IMR-90 (cell line): ENCODE measurements around the gene CITED2. TPM values are rescaled to one million over a fixed set of nuclear protein-coding genes. Genes with fewer than 3 reads are reported as not detected.

Experiments used
- ATAC-seq: fragments of 200-7000 bp; cut with Tn5 transposase; 2 replicates; pipeline ENCODE4 v1.9.1; 2020; ENCODE audit warnings: low read depth, mild to moderate bottlenecking, moderate library complexity
- BruUV-seq: library from RNA; stranded (reverse); fragments of 400-500 nt; replicated peaks from 2 replicates; lab custom pipeline; 2021; lab: Mats Ljungman, UMichigan
- CTCF ChIA-PET: fragments of 300-600 bp; formaldehyde crosslinking; extraction: SDS; loops from one replicate; lab custom pipeline; 2021; ENCODE audit warnings: antibody characterized with exemption; lab: Yijun Ruan, JAX
- POLR2A ChIA-PET: fragments of 300-600 bp; sonication (Branson Sonifier 250); formaldehyde crosslinking; loops from one replicate; lab custom pipeline; 2022; ENCODE audit warnings: antibody characterized with exemption; ENCODE audit not compliant: unreplicated experiment; lab: Charles Lee
- DNase-seq: peaks from one replicate; pipeline ENCODE4 v3.0.0; 2013
- H2AFZ ChIP-seq: replicated peaks from 2 replicates; pipeline ENCODE3; 2013; ENCODE audit warnings: low read length, mild to moderate bottlenecking; ENCODE audit not compliant: poor library complexity
- H2AK5ac ChIP-seq: 2 replicates; pipeline ENCODE4 v1.6.1; 2013; ENCODE audit warnings: low read depth, low read length, inconsistent platforms
- H2AK9ac ChIP-seq: replicated peaks from 2 replicates; pipeline ENCODE3; 2013; ENCODE audit warnings: mild to moderate bottlenecking, low read depth, low read length, moderate library complexity; ENCODE audit not compliant: poor library complexity
- H2BK120ac ChIP-seq: 2 replicates; pipeline ENCODE4 v1.6.1; 2013; ENCODE audit warnings: low read depth, low read length, inconsistent platforms
- H2BK15ac ChIP-seq: 3 replicates; pipeline ENCODE4 v1.6.1; 2013; ENCODE audit warnings: low read depth, low read length, inconsistent platforms
- H2BK20ac ChIP-seq: 2 replicates; pipeline ENCODE4 v1.6.1; 2013; ENCODE audit warnings: low read depth, mild to moderate bottlenecking, inconsistent platforms, low read length, moderate library complexity
- H2BK5ac ChIP-seq: 2 replicates; pipeline ENCODE4 v1.6.1; 2013; ENCODE audit warnings: mild to moderate bottlenecking, low read depth, low read length, inconsistent platforms; ENCODE audit not compliant: poor library complexity, severe bottlenecking
- H3K14ac ChIP-seq: replicated peaks from 2 replicates; pipeline ENCODE4 v1.6.1; 2013; ENCODE audit warnings: low read depth, low read length, inconsistent platforms
- H3K18ac ChIP-seq: 2 replicates; pipeline ENCODE4 v1.6.1; 2013; ENCODE audit warnings: low read depth, low read length, control low read depth
- H3K23ac ChIP-seq: 2 replicates; pipeline ENCODE4 v1.6.1; 2013; ENCODE audit warnings: low read depth, low read length, inconsistent platforms
- H3K27ac ChIP-seq: 2 replicates; pipeline ENCODE4 v1.5.1; 2013; ENCODE audit warnings: mild to moderate bottlenecking, control low read depth, low read length; ENCODE audit not compliant: insufficient read depth
- H3K27me3 ChIP-seq: 2 replicates; pipeline ENCODE4 v1.6.1; 2013; ENCODE audit warnings: low read length; ENCODE audit not compliant: control insufficient read depth, insufficient read depth
- H3K36me3 ChIP-seq: 2 replicates; pipeline ENCODE4 v1.6.1; 2013; ENCODE audit warnings: low read length, mixed read lengths; ENCODE audit not compliant: control insufficient read depth, insufficient read depth
- H3K4ac ChIP-seq: 2 replicates; pipeline ENCODE4 v1.6.1; 2013; ENCODE audit warnings: low read depth, low read length, inconsistent platforms
- H3K4me1 ChIP-seq: 2 replicates; pipeline ENCODE4 v1.6.1; 2013; ENCODE audit warnings: low read length, mixed read lengths; ENCODE audit not compliant: control insufficient read depth, insufficient read depth
- H3K4me2 ChIP-seq: 2 replicates; pipeline ENCODE4 v1.6.1; 2013; ENCODE audit warnings: low read depth, mild to moderate bottlenecking, control low read depth, low read length, moderate library complexity
- H3K4me3 ChIP-seq: 2 replicates; pipeline ENCODE4 v1.5.1; 2013; ENCODE audit warnings: low read depth, mild to moderate bottlenecking, control low read depth, low read length, moderate library complexity; ENCODE audit not compliant: insufficient read depth
- H3K56ac ChIP-seq: 2 replicates; pipeline ENCODE4 v1.6.1; 2013; ENCODE audit warnings: low read length, inconsistent platforms; ENCODE audit not compliant: insufficient read depth; ENCODE audit errors: extremely low read depth
- H3K79me1 ChIP-seq, 2 experiments: 2 replicates each; pipeline ENCODE4 v1.6.1; 2013; ENCODE audit warnings: low read length in 2 of 2, inconsistent platforms in 1 of 2, low read depth in 1 of 2
- H3K9ac ChIP-seq: 2 replicates; pipeline ENCODE4 v1.6.1; 2013; ENCODE audit warnings: low read depth, low read length, control low read depth
- H3K9me1 ChIP-seq: 2 replicates; pipeline ENCODE4 v1.6.1; 2013; ENCODE audit warnings: low read length, inconsistent platforms; ENCODE audit not compliant: insufficient read depth
- H3K9me3 ChIP-seq: 2 replicates; pipeline ENCODE4 v1.6.1; 2013; ENCODE audit warnings: low read length; ENCODE audit not compliant: control insufficient read depth, insufficient read depth
- H4K20me1 ChIP-seq: 2 replicates; pipeline ENCODE4 v1.6.1; 2013; ENCODE audit warnings: low read length, inconsistent platforms; ENCODE audit not compliant: insufficient read depth
- H4K5ac ChIP-seq: 2 replicates; pipeline ENCODE4 v1.6.1; 2013; ENCODE audit warnings: mild to moderate bottlenecking, low read depth, low read length, control low read depth
- H4K8ac ChIP-seq, 2 experiments: 2 replicates each; pipeline ENCODE4 v1.6.1; 2013; ENCODE audit warnings: low read depth in 2 of 2, low read length in 2 of 2, control low read depth in 1 of 2, inconsistent platforms in 1 of 2
- H4K91ac ChIP-seq: 2 replicates; pipeline ENCODE4 v1.6.1; 2013; ENCODE audit warnings: low read depth, low read length, inconsistent platforms; ENCODE audit not compliant: insufficient read depth
- CEBPB ChIP-seq: IDR thresholded peaks from 2 replicates; pipeline ENCODE4 v1.6.1; 2012; ENCODE audit warnings: low read depth, low read length, improper control_type of control experiment
- ELK1 ChIP-seq: fragments of 150-350 bp; IDR thresholded peaks from 2 replicates; pipeline ENCODE4 v1.6.1; 2016; ENCODE audit warnings: low read depth, mild to moderate bottlenecking, low read length, moderate library complexity, borderline replicate concordance
- MAZ ChIP-seq: IDR thresholded peaks from 2 replicates; pipeline ENCODE4 v1.6.1; 2012; ENCODE audit warnings: low read depth, mild to moderate bottlenecking, low read length, improper control_type of control experiment, moderate library complexity, borderline replicate concordance
- MXI1 ChIP-seq: IDR thresholded peaks from 2 replicates; pipeline ENCODE4 v1.6.1; 2012; ENCODE audit warnings: low read depth, mild to moderate bottlenecking, low read length, moderate library complexity, borderline replicate concordance
- NFE2L2 ChIP-seq: fragments of 150-350 bp; IDR thresholded peaks from 2 replicates; pipeline ENCODE4 v1.6.1; 2016; ENCODE audit warnings: low read depth, mild to moderate bottlenecking, low read length
- RCOR1 ChIP-seq: IDR thresholded peaks from 2 replicates; pipeline ENCODE4 v1.6.1; 2012; ENCODE audit warnings: mild to moderate bottlenecking, low read length, improper control_type of control experiment; ENCODE audit not compliant: insufficient replicate concordance
- RFX5 ChIP-seq: IDR thresholded peaks from 2 replicates; pipeline ENCODE4 v1.8.0; 2012; ENCODE audit warnings: low read depth, mild to moderate bottlenecking, low read length, moderate library complexity
- SMC3 ChIP-seq: fragments of 150-350 bp; IDR thresholded peaks from 2 replicates; pipeline ENCODE4 v1.6.1; 2016; ENCODE audit warnings: low read depth, mild to moderate bottlenecking, antibody characterized with exemption, low read length, moderate library complexity
- WGBS, 2 experiments: methylation state at CpG; one replicate each; pipeline versions ENCODE4 v1.1.5 to v1.1.7; 2013; ENCODE audit warnings: missing lambda C conversion rate in 2 of 2; ENCODE audit not compliant: insufficient read length in 1 of 2; ENCODE audit errors: extremely low coverage in 2 of 2; 5-methylcytosine and 5-hydroxymethylcytosine counted together
- dilution Hi-C: fragments of 300-500 bp; cut with HindIII; formaldehyde crosslinking; loops from one replicate; pipeline ENCODE4 v1.14.3; 2018; ENCODE audit warnings: low sequenced_read_pairs; ENCODE audit not compliant: unreplicated experiment
- in situ Hi-C: fragments of 300-500 bp; cut with MboI; formaldehyde crosslinking; loops from 3 replicates; pipeline ENCODE4 v1.14.3; 2019; ENCODE audit warnings: low sequenced_read_pairs, inconsistent platforms, mixed read lengths
- intact Hi-C: fragments of 100-400 bp; cut with micrococcal nuclease; formaldehyde crosslinking; loops from 2 replicates; pipeline ENCODE4 v1.10.0; 2022
- polyA plus RNA-seq, 3 experiments: library from polyadenylated mRNA; depleted of rRNA; stranded (reverse); fragments of >200 nt; gene quantifications; 2 replicates each; pipeline ENCODE4 v1.2.3, GENCODE V29; 2012; ENCODE audit warnings: low replicate concordance in 1 of 3
- total RNA-seq: library from RNA; depleted of rRNA; stranded (reverse); fragments of >200 nt; gene quantifications from 2 replicates; pipeline ENCODE4 v1.2.3, GENCODE V29; 2012

CITED2 gene
- total and polyA plus RNA-seq, 2 of the 4 experiments (the other 2 are of a cell fraction) = 163 to 483 TPM

- Histone ChIP-seq H2BK15ac (no peak overlapping the region), H4K5ac (no peak overlapping the region), H3K4me3 (no peak overlapping the region), H2BK120ac (no peak overlapping the region; the same call in 1 of the 2 replicates), H3K9me1 (no peaks in the 10 kb centered on the region), H2AFZ (no peak overlapping the region), H4K8ac (no peak overlapping the region), H3K4me1 (peaks cover 6% of the 10 kb centered on the region), H3K27me3 (no peaks in the 10 kb centered on the region), H3K9me3 (no peaks in the 10 kb centered on the region), H3K4me2 (no peak overlapping the region), H3K27ac (no peak overlapping the region), H3K9ac (no peak overlapping the region), H2AK9ac (no peak overlapping the region), H2BK20ac (no peak overlapping the region), H2AK5ac (no peak overlapping the region), H2BK5ac (no peak overlapping the region), H3K4ac (no peak overlapping the region), H3K79me1 (no peaks in the 10 kb centered on the region), H3K14ac (no peak overlapping the region), H4K20me1 (no peaks in the 10 kb centered on the region), H3K36me3 (no peaks in the 10 kb centered on the region), H3K23ac (no peak overlapping the region), H3K18ac (no peak overlapping the region), H3K56ac (no peak overlapping the region), H4K91ac (no peak overlapping the region)
- in situ Hi-C loops = no loop called here
- no TSS peak for BruUV-seq
- TF ChIP-seq MXI1 = no peak
- 0 out of 2 replicates have a peak, but pooled peaks have one; percentile 21 for TF ChIP-seq NFE2L2
- no peak for TF ChIP-seq ELK1
- no peak for TF ChIP-seq MAZ
- TF ChIP-seq CEBPB = no peak
- no peak for TF ChIP-seq RFX5
- no peak for TF ChIP-seq SMC3
- no peak for TF ChIP-seq RCOR1
- ChIA-PET CTCF (no interaction called here), POLR2A (no interaction called here)
- intact Hi-C loops = no loop called here
- 85% methylated on average over 4 of the region's 5 CpGs; no CpG with 5 or more reads in 1 of the 2 experiments for WGBS, 2 experiments
- ATAC-seq (no peak), DNase-seq (no peak)
- dilution Hi-C loops = no loop called here
Observed at GRCh38 chr6:139337830-139338229, 36.6 kb downstream of the CITED2 start.
